ENCODE measurements around the gene LEAP2. TPM values are rescaled to one million over a fixed set of nuclear protein-coding genes. Genes with fewer than 3 reads are reported as not detected.

Gene LEAP2
- total and polyA plus RNA-seq, 2 of the 8 experiments (the other 6 are each of a cell fraction or from before 2014, with no cell fraction given), result 1.8 to 2.9 TPM

- no peak overlapping the region for H2BK5ac ChIP-seq (ENCODE audit: low read depth, low read length)
- H3K4me3 ChIP-seq (ENCODE audit: extremely low read depth in 1 of 4, insufficient read depth in 2 of 4, low read depth in 3 of 4, low read length in 4 of 4), result no peak overlapping the region
- no peak overlapping the region for H4K91ac ChIP-seq (replicated peaks; ENCODE audit: insufficient read length, low read length)
- H4K5ac ChIP-seq (ENCODE audit: insufficient read length, low read depth, low read length), result no peak overlapping the region
- no peaks in the 10 kb centered on the region for H4K20me1 ChIP-seq (replicated peaks in 1 of 2; ENCODE audit: control insufficient read depth in 1 of 2, insufficient read depth in 2 of 2, low read length in 2 of 2)
- H3K79me1 ChIP-seq (ENCODE audit: low read depth, low read length), result no peaks in the 10 kb centered on the region
- WGBS, 2 experiments (ENCODE audit: extremely low coverage in 1 of 2, insufficient coverage in 1 of 2, insufficient read length in 1 of 2, insufficient replicate concordance in 2 of 2, low coverage in 1 of 2, low lambda C conversion rate in 2 of 2, missing lambda C conversion rate in 1 of 2), result 91% methylated on average over 1 of the region's 1 CpG; no CpG with 5 or more reads in 1 of the 2 experiments
- no peaks in the 10 kb centered on the region for H3K79me2 ChIP-seq (ENCODE audit: control insufficient read depth in 1 of 2, insufficient read depth in 2 of 2, low read length in 2 of 2)
- H3K18ac ChIP-seq (ENCODE audit: extremely low read depth, low read length), result no peak overlapping the region
- ChIA-PET POLR2A (ENCODE audit: partially characterized antibody) (interaction anchor here (1.6 kb wide), 1 partner anchor 16 kb away, joined by 3 read pairs; the partner anchor contains the start of genes GDF9 and UQCRQ), CTCF (ENCODE audit: partially characterized antibody) (interaction anchor here (0.9 to 32.2 kb wide), 3 partner anchors 12 to 40 kb away, joined by 4 to 465 read pairs (median 11); partner anchors contain the start of gene SHROOM1)
- no peak overlapping the region for H2AK5ac ChIP-seq (ENCODE audit: low read depth, low read length)
- H3K4ac ChIP-seq (replicated peaks; ENCODE audit: insufficient read length, low read depth, low read length), result no peak overlapping the region
- H2BK120ac ChIP-seq (replicated peaks; ENCODE audit: low read depth, low read length), result no peak overlapping the region
- H2BK15ac ChIP-seq (ENCODE audit: low read length), result no peak overlapping the region
- H3K14ac ChIP-seq (ENCODE audit: insufficient read length), result no peak overlapping the region
- no peak overlapping the region for H2AFZ ChIP-seq (ENCODE audit: low read length)
- FAIRE-seq (no peak), DNase-seq (ENCODE audit: low read depth in 1 of 2, low spot score in 2 of 2) (no peak)
- H3K36me3 ChIP-seq (ENCODE audit: control insufficient read depth in 2 of 4, insufficient read depth in 4 of 4, low read length in 3 of 4), result no peaks in the 10 kb centered on the region
- H3K23me2 ChIP-seq (ENCODE audit: low read depth, low read length), result no peaks in the 10 kb centered on the region
- no peak overlapping the region for H4K8ac ChIP-seq (ENCODE audit: extremely low read depth, insufficient read depth, low read length)
- TF ChIP-seq, protein P1, sequence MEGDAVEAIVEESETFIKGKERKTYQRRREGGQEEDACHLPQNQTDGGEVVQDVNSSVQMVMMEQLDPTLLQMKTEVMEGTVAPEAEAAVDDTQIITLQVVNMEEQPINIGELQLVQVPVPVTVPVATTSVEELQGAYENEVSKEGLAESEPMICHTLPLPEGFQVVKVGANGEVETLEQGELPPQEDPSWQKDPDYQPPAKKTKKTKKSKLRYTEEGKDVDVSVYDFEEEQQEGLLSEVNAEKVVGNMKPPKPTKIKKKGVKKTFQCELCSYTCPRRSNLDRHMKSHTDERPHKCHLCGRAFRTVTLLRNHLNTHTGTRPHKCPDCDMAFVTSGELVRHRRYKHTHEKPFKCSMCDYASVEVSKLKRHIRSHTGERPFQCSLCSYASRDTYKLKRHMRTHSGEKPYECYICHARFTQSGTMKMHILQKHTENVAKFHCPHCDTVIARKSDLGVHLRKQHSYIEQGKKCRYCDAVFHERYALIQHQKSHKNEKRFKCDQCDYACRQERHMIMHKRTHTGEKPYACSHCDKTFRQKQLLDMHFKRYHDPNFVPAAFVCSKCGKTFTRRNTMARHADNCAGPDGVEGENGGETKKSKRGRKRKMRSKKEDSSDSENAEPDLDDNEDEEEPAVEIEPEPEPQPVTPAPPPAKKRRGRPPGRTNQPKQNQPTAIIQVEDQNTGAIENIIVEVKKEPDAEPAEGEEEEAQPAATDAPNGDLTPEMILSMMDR (IDR thresholded peaks at IDR 0.05; ENCODE audit: control extremely low read depth in 1 of 3, insufficient read depth in 1 of 3, low read depth in 1 of 3, low read length in 3 of 3), result no peak
- TF ChIP-seq CTBP2 (IDR thresholded peaks at IDR 0.05; ENCODE audit: borderline replicate concordance, insufficient read depth, insufficient read length, low read length) (no peak), SIRT6 (IDR thresholded peaks at IDR 0.05; ENCODE audit: low read length) (no peak), JUND (IDR thresholded peaks at IDR 0.05; ENCODE audit: low read length) (no peak)
- TF ChIP-seq, protein P2, sequence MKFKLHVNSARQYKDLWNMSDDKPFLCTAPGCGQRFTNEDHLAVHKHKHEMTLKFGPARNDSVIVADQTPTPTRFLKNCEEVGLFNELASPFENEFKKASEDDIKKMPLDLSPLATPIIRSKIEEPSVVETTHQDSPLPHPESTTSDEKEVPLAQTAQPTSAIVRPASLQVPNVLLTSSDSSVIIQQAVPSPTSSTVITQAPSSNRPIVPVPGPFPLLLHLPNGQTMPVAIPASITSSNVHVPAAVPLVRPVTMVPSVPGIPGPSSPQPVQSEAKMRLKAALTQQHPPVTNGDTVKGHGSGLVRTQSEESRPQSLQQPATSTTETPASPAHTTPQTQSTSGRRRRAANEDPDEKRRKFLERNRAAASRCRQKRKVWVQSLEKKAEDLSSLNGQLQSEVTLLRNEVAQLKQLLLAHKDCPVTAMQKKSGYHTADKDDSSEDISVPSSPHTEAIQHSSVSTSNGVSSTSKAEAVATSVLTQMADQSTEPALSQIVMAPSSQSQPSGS (IDR thresholded peaks at IDR 0.05; ENCODE audit: low read length), result no peak
- H3K27me3 ChIP-seq (replicated peaks in 1 of 4; ENCODE audit: control insufficient read depth in 3 of 4, extremely low read depth in 1 of 4, insufficient read depth in 3 of 4, low read length in 3 of 4), result no peaks in the 10 kb centered on the region
- peaks cover 0 to 1% (median 0%) of the 10 kb centered on the region in 4 experiments; a peak in 1 of 7 replicates for H3K4me1 ChIP-seq (replicated peaks in 1 of 4; ENCODE audit: control insufficient read depth in 3 of 4, insufficient read depth in 4 of 4, low read length in 3 of 4)
- no peak overlapping the region for H2BK20ac ChIP-seq (ENCODE audit: low read length)
- no peak overlapping the region for H3K9ac ChIP-seq (replicated peaks in 1 of 4; ENCODE audit: extremely low read depth in 1 of 4, low read depth in 3 of 4, low read length in 3 of 4)
- H3K56ac ChIP-seq (replicated peaks; ENCODE audit: insufficient read length, low read depth, low read length), result no peak overlapping the region
- H2BK12ac ChIP-seq (ENCODE audit: low read depth, low read length), result no peak overlapping the region
- H3K4me2 ChIP-seq (ENCODE audit: insufficient read depth in 1 of 2, low read depth in 2 of 2, low read length in 2 of 2), result no peak overlapping the region
- no peak overlapping the region for H3K23ac ChIP-seq (ENCODE audit: insufficient read length)
- H3K9me3 ChIP-seq (ENCODE audit: insufficient read depth in 2 of 2, low read depth in 1 of 2, low read length in 1 of 2), result no peaks in the 10 kb centered on the region
- no peak overlapping the region for H3K27ac ChIP-seq (ENCODE audit: low read depth, low read length)
Observed at GRCh38 chr5:132849347-132849746, 24.1 kb upstream of the LEAP2 start.

Measured in H1 (cell line).